Right hindlimb (tissue), 1 donor: Measurements from ENCODE around the gene CMTM7.
"Not testable (repeated sequence)": the region's sequence is repeated elsewhere in the genome, so short reads cannot be mapped to it uniquely, and the experiment has no call there.

Source experiments
- DNase-seq: peaks from one replicate; pipeline ENCODE4 v3.0.0-alpha.2; 2018

Gene CMTM7

DNA sequence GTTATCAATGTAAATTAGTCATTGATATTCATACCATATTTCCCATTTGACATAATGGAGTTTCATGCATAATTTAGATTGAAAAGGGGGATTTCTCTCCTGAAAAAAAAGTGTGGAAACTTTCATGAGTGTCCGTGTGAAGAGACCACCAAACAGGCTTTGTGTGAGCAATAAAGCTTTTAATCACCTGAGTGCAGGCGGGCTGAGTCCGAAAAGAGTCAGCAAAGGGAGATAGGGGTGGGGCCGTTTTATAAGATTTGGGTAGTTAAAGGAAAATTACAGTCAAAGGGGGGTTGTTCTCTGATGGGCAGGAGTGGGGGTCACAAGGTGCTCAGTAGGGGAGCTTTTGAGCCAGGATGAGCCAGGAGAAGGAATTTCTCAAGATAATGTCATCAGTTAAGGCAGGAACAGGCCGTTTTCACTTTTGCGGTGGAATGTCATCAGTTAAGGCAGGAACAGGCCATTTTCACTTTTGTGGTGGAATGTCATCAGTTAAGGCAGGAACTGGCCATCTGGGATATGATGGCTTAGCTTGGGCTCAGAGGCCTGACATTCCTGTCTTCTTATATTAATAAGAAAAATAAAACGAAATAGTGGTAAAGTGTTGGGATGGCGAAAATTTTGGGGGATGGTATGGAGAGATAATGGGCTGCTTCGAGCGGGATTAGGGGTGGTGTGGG, 69.3 kb downstream of the CMTM7 start:
- not testable (repeated sequence) for DNase-seq

DNA sequence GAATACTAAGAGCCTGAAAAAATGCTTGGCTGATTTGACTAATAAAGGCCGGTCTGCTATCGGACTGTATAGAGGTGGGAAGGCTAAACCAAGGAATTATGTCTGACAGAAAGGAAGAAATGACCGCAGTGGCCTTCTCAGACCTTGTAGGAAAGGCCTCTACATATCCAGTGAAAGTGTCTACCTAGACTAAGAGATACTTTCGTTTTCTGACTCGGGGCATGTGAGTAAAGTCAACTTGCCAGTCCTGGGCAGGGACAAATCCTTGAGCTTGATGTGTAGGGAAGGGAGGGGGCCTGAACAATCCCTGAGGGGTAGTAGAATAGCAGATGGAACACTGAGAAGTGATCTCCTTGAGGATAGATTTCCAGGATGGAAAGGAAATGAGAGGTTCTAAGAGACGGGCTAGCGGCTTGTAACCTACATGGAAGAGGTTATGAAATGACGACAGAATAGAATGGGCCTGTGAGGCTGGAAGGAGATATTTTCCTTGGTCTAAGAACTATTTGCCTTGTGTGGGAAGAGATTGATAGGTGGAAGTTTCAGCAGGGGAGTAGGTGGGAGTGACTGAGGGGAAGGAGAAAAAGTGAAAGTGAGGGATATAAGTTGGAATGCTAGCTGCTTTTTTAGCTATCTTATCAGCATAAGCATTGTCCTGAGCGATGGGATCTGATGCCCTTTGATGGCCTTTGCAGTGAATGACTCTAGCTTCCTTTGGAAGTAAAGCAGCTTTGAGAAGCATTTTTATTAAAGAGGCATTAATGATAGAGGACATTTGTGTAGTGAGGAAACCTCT, 70.7 kb downstream of the CMTM7 start:
- DNase-seq = not testable (repeated sequence)

DNA sequence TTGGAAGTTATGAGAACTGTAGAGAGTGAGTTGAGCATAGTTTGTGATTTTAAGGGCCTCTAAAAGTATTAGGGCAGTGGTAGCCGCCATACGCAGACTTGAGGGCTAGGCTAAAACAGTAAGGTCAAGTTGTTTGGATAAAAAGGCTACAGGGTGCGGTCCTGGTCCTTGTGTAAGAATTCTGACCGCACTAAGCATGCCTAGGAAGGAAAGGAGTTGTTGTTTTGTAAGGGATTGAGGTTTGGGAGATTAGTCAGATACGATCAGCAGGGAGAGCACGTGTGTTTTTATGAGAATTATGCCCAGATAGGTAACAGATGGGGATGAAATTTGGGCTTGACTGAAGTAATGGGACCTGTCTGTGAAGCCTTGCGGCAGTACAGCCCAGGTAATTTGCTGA, 71.8 kb downstream of the CMTM7 start:
- not testable (repeated sequence) for DNase-seq

DNA sequence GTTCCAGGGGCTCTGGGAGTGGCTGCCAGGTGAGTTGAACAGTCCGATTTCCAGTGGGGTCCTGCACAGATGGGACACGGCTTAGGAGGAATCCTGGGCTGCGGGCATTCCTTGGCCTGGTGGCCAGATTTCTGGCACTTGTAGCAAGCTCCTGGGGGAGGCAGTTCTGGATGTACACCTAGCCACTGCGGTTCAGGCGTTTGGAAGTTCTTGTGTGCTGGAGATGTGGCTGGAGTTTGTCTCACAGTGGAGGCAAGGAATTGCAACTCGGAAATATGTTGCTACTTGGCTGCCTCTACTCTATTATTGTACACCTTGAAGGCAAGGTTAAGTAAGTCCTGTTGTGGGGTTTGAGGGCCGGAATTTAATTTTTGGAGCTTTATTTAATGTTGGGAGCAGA, 73.1 kb downstream of the CMTM7 start:
- not testable (repeated sequence) for DNase-seq

DNA sequence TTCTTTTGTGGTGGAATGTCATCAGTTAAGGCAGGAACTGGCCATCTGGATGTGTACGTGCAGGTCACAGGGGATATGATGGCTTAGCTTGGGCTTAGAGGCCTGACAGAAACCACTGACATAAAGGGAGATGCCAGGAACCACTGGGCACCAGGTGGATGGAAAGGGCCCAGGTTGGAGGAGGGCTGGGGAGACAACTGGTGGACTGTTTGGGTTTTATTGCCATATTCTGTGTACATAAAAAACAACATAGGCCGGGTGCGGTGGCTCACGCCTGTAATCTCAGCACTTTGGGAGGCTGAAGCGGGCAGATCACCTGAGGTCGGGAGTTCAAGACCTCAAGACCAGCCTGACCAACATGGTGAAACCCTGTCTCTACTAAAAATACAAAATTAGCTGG, 75.2 kb downstream of the CMTM7 start:
- not testable (repeated sequence) for DNase-seq

DNA sequence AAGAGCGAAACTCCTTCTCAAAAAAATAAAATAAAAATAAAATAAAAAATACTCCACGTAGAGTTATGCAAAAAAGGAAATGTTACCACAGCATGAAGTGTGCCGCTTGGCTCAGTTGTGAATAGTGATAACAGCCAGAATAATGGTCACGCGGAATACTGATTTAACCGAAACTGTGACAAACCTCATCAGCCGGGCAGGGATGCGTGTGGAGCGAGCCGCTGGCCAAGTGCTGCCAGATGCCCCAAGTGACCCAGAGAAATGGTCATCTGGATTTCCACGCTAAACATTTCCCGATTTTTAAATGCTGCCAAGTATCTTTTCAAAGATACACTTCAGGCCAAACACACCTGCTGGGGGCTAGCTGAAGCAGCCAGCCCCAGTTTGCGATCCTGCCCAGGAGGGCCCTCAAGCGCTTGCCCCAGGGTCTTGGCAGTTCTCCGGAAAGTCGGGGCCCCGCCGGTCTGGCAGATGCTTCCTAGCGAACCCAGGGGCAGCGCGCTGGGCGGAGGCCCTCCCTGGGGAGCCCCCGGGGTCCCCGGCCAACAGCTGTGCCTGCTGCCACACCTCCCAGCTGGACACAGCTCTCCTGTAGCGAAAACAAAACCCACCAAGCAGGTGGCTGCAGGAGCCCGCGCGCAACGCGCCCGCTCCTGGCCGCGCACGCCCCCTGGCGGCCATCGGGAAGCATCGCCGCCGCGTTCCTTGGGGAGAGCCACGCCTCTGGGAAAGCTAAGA, 75.8 kb downstream of the CMTM7 start:
- DNase-seq = peak; percentile 85

DNA sequence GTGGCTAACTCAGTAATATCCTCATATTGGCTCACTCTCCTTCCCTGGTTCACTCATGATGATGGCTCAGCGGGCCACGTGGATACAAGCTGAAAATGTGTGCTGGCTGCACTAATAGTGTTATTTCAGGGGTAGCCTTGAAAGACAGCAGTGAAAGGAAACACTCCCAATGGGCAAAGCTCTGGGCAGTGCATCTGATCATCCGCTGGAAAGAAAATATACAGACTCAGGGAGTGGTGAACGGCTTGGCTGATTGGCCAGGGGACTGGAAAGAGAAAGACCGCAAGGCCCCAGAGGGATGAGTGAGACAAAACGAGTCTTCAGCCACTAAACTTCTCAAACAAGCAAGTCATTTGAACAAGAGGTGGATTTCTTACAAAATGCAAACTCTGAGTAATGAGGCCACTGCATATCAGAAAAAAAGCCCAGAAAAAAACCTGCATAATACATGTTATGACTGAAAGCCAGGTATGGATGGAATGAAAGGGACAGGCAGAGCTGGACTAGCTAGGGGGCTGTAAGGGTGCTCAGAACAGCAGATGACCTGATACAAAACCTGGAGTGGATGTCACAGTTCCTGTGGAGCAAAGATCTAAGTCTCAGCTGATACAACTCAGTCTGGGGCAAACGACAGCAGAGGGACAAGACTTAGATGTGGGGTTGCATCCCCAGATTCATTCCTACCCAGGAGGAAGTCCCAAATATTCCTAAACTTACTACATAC, 77.7 kb downstream of the CMTM7 start:
- peak; percentile 51 for DNase-seq

DNA sequence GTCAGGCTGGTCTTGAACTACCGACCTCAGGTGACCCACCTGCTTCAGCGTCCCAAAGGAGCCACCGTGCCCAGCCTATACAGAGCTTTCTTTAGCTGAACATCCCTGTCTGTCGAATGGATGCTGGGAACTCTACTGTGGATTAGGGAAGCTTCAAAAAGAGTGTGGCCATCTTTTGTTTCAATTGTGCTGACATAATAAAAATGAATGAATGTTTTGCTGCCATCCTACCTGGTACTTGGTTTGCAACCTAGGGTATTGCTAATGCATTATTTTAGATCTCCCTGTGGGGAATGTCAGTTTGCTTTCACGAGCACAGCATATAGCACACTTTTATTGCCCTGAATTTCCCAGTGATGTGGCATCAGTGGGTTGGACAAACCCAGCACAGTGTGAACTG, 78.7 kb downstream of the CMTM7 start:
- DNase-seq = no peak

DNA sequence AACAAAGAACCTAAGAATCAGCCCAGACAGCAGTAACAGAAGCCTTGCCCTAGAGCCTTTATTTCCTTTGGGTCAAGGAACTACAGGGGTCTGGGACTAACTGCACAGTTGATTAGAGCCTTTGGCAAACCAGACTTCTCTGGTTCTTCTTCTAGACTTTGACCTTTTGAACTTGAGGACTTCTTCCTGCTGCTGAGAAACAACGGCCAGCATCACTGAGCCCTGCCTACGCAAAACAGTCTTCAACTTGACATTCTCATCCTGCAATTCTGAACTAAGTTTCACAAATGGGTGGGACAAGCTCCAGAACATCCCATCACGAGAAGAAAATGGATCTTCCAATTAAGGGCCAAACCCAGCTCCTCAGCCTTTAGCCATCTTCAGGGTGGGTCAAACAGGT, 79.6 kb downstream of the CMTM7 start:
- DNase-seq = no peak

DNA sequence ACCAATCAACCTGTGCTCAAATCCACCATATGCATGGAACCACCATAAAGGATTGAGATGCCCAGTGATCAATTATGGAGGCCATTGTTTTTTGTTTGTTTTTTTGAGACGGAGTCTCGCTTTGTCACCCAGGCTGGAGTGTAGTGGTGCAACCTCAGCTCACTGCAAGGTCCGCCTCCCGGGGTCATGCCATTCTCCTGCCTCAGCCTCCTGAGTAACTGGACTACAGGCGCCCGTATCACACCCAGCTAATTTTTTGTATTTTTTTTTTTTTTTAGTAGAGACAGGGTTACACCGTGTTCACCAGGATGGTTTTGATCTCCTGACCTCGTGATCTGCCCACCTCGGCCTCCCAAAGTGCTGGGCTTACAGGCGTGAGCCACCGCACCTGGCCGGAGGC, 80.5 kb downstream of the CMTM7 start:
- DNase-seq = not testable (repeated sequence)

DNA sequence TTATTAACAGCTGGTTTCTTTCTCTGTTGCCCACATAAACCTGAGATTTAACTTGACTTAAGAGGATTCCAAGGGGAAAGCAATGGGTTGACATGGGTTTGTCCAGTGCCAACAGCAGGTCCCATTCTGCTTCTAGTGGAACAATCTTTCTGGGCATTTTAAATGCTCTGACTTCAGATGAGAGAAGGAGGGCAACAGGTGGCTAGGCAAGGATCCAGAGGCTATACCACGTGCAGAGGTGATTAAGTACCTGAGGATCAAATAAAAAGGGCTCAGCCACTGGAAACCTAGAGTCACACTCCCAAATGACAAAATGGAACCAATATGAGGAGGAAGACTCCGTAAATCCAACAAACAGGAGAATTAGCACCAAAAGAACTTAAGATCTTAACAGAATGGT, 82.5 kb downstream of the CMTM7 start:
- DNase-seq = no peak

DNA sequence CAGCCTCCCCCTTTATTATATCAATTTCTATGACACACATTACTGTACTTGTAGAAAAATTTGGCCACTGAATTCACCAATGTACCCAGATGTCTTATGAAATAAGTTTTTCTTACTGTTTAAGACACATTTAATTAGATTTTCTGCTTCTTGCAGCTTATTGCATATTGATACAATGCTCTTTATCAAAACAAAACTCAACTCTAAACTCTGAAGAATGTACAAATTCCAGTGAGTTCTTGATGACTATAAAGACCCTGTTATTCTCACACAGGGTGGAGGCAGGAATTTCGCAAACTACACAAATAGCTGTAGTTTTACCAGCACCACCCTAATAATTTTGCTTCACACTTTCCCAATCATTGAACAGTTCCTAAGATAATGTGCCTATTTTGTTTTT, 89.0 kb downstream of the CMTM7 start:
- no peak for DNase-seq

DNA sequence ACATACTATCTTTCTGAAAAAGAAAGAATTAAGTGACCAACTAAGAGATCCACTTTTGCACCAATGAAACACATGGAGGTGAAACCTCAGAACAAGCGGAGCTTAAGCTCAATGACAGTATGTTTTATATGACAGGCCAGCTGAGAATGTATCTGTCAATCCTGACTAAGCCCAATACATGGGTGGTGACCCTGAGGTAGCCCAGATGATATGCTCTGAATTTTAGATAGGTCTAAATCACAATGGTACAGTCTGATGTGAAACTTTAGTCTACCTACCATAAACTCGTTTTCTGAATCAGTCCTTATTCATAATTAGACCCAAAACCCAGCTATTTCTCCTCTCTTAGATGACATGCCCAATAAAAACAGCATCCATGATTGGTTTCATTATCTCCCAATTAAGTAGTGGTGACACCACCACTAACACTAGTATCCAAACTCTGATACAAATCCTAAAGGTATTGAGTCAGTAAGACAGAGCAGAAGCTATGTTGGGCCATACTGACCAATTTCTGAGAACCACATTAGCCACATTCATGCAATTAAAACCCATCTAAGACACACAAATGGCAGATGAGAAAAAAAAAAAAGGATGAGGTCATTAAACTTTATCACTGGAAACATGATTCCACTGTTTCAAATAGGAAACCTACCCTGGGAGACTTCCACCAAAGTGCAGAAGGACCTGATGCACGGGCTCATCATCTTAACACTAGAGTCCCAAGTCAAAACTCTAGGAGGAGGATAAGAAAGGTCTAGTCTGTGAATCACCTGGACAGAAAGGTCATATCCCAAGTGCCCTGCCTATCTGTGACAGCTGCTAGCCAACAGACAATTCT, 90.4 kb downstream of the CMTM7 start:
- no peak for DNase-seq

DNA sequence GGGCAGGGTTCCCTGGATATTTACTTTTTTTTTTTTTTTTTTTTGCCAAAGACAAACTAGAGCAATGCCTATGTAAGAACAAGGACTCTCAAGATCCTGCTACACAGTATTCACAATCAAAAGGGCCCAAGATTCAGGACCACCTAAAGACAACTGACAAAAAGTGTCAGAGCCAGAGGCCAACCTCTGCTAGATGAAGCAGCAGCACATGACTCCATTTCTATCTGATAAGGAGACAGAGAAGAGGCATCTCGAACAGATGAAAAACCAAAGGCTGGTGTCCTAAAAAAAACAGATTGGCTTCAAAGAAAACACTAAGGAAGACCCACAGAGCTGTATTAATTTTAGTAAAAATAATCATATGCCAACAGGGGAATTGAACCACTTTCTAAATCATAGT, 91.0 kb downstream of the CMTM7 start:
- DNase-seq = no peak

DNA sequence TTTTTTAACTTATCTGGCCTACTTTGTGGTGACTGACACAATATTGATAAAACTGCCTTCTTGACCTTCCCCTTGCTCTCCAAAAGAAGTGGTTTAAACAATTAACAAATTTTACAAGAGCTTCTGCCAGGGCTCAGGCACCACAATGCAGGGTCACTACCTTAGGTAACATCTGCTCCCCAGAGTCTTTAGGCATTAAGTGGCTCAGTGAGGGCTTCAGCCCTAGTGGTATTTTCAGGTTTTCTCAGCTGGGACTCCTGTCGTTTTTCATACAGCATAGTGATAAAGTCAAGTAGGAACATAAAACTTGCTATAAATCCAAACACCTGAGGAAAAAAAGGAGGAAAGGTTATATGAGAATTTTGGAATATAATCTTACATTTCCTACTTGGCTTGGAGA, 92.1 kb downstream of the CMTM7 start:
- no peak for DNase-seq

DNA sequence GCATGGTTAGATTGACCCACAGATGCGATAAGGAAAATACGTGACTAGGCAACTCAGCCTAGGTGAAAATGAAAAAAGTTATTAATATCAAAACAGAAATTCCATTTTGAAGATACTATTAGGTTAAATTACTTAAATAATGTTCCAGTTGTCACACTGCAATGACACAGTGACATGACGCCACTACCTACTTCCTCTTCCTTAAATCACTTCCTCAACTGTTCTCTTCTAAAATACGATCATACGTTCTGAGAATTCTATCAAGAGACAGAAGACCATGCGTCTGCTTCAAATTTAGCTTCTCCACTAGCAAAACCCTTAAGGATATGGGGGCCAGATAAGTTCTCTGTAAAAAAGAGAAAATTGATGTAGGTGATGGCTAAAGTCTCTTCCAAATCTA, 92.8 kb downstream of the CMTM7 start:
- DNase-seq = no peak

DNA sequence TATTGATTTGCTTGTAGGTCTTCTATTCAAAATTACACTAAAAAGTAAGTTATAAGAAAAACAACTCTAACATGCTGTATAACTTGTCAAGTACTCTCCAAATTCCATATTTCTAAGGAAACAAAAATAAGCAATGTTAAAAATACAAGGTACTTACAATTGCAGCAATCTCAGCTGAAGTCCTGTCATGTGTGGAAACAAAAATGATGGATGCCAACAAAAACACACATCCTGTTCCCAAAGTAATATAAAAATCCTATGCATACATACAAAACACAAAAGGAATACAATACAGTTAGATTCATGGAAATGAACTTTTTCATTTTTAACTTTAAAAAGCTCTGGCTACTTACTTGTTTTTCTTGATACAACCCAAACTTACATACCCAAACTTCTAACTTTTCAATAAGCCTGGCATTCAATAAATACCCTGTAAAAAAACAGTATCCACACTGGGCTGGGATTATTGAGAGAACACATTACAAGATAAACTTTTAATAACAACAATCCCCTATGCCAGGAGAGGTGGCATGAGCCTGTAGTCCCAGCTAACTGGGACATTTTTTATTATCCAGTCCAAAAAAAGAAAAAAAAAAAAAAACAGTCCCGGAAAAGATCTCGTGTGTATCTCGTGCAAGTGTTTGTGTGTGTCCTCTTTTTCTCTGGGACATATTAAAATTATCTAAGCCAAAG, 96.3 kb downstream of the CMTM7 start:
- no peak for DNase-seq

DNA sequence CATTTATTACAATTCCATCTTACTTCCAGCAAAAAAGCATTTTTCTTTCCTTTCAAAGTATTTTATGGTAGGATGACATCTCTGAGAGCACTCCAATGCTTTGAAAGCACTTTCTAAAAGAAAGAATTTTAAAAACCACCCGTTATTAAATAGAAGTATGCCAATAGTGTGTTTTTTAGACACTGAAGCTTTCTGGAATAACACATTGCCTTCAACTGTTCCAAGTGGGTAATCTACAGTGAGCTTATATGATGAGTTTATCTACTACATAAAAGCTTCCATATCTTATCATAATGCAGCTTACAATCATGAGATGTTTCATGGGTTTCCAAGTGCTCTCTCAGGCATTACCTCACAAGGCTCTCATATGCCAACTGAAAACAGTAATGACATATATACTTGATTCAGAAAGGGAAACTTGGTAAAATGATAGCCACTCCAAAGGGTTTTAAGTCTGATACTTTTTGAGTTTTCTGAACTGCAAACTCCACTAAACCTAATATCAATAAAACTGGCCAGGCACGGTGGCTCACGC, 96.9 kb downstream of the CMTM7 start:
- no peak for DNase-seq

DNA sequence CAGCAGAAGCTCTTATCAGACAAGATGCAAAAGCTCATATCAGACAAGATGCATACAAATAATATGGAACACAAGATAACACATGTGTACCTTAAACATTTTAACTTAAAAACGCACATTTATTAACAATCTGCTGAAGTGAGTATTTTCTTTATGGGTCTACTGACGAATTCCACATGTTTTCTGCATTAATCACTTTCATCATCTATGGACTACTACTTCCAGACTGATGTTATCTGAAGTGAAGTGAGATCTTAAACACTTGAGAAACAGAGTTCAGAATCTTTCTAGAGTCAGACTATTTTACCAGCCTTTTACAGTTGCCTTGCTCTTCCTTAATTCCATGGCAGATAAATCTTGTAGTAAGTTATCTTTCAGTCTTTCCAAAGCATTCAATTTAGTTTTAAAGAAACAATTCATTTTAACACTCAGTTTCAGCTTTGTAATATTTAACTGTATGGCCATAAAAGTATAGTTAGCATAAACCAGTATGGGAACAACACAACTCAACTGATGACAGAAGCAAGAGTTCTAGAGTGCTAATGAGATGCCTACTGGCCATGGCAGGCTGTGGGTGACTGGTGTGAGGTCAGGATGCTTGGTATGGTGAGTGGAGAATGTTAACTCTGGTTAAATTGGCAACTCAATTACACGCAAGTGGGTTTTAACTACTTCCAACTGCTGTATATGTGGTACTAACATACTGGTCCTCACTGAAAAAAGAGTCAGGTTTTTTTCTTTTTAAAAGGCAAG, 101.2 kb downstream of the CMTM7 start:
- DNase-seq = no peak
